ENCODE data around the gene SPACA7.
"Not testable (repeated sequence)": the region's sequence is repeated elsewhere in the genome, so short reads cannot be mapped to it uniquely, and the experiment has no call there.

SPACA7 gene

DNA sequence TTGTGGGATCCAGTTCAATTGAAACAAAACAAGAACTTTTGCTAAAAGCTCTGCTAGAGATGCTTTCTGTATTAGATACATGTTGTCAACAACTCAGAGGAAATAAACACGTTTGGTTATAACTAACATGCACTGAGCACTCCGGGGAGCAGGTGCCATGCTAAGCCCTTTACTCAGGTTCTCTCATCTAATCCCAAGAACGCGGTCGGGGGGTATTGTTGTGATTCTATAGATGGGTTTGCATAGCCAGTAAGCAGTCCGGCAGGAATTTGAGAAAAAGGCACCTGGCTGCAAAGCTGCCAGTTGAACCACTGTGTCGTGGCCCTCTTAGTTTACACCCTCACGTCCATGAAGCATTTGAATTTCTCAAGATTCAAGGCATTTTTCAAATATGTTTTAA is 24.3 kb upstream of the SPACA7 start:
- DNase-seq, result no peak

DNA sequence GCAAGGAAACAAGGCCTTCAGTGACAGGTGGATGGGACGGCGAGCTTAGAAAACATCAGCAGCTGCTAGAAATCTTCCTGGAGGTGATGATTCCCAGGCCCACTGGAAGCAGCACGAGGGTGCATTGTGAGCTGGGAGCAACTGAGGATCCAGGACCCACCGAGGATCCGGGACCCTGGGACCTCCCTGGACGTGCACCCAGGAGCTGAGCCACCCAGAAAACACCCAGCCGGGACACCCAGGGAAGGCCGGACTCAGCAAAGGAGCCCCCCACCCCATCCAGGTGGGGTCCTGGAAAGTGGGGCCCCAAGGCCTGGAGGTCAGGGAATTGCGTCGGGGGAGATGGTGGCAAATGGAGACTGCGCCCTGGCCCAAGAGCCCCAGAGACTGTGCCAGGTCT is 22.3 kb upstream of the SPACA7 start:
- DNase-seq, result no peak

DNA sequence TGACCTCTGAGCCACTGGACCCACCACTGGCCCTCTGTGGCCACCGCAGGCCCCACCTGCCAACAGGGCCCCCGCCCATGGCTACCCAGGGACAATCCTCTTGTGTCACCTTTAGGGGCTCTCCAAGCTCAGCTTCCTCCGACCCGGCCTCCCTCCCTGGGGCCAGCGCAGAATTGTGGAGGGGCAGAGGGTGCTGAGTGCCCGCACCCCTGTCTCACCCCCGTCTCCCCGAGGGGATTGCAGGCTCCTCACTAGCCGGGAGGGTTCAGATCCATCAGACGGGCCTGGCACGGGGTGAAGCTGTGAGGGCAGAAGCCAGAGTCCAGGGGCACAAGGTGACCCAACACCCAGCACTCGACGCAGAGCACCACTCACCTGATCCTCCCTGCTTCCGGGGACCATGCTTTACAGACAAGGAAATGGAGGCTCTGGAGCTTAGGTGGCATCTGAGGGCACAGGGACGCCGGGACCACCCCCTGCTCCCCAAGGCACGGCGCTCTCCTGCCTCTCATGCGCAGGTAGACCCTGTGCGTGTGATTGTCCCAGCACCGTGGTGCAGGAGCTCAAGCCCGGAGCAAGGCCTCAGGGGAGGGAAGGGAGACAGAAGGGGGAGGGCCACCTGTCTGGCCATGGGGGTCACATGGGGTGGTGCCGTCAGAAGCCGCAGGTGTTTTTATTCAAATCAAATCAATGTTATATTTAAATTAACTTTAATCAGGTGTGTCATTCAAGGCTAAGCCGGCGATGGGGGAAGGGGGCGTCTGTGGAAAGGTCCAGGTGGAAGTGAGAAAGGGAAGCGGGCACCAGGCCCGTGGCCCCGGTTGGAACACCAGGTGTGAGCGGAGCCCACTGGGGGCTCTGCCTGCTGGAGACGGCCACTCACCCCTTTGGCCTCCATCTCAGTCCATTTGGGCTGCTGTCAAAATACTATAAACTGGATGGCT is 21.6 kb upstream of the SPACA7 start:
- DNase-seq, result no peak

GRCh38 chr13:112355274-112355838 is 20.8 kb upstream of the SPACA7 start:
- no peak for DNase-seq

- DNase-seq, result no peak
Observed at GRCh38 chr13:112356190-112356589, 20.0 kb upstream of the SPACA7 start.

DNA sequence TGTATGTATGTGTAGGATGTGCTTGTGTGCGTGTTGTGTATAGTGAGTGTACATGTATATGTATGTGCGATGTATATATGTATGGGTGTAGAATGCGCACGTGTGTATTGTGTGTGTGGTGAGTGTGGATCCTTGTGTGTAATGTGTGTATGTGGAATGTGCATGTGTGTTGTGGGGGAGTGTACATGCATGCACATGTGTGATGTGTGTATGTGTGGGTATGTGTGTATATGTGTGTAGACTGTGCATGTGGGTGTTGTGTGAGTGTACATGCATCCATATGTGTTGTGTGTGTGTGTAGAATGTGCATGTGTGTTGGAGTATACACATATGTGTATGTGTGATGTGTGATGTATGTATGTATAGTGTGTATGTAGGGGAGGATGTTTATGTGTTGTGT is 18.0 kb upstream of the SPACA7 start:
- no peak for DNase-seq

GRCh38 chr13:112362021-112362420 is 14.1 kb upstream of the SPACA7 start:
- no peak for DNase-seq

GRCh38 chr13:112363867-112364528 is 12.2 kb upstream of the SPACA7 start:
- DNase-seq, result no peak

DNA sequence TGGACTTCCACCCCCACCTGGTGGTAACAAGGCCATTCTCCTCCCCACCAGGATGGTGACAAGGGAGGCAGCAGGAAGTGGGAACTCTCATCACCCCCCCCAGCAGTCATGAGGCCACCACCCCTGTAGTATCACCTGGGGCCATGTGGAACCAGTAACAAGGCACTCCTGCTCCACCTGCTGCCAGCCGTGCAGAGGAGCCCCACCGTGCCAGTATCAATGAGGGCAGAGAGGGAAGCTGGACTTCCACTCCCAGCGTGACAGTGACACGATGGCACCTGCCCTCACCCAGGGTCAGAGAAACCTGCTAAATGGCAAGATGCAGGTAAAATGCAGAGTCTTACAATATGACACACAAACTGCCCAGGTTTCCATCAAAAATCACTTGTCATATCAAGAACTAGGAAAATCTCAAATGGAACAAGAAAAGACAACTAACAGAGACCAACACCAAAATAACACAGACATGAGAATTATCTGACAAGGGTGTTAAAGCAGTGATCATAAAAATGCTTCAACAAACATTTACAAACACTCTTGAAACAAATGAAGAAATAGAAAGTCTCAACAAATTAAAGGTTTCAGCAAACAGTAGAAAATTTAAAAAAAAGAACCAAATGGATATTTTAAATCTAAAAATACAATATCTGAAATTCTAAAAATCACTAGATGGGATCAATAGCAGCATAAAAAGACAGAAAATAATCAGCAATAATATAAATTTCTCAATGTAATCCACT is 9.1 kb upstream of the SPACA7 start:
- DNase-seq, result no peak

DNA sequence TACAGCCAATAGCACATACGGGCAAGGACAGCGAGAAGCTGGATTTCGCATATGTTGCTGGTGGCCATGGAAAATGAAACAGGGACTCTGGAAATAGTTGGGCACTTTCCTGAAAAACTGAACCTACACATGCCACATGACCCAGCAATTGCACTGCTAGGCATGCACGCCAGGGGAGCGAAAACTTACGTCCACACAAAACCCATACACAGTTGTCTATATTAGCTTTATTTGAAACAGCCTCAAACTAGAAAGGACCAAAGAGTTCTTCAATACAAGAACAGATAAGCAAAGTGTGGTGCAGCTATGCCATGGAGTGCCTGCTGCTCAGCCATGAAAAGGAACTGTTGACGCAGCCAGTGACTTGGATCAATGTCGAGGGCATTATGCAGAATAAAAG is 7.3 kb upstream of the SPACA7 start:
- DNase-seq, result no peak

DNA sequence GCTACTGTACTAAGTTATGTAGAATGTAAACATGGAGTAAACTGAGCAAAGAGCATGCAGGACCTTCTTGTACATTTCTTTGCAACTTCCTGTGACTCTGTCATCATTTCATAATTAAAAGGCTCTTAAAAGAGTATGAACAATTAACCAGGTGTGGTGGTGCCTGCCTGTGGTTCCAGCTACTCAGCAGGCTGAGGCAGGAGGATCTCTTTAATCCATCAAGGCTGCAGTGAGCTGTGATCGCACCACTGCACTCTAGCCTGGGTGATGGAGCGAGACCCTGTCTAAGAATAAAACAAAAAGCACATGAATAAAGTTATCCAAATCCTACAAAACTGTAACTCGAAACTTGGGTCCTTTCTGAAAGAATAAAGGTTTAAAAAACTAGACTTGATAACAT is 5.8 kb upstream of the SPACA7 start:
- no peak for DNase-seq

DNA sequence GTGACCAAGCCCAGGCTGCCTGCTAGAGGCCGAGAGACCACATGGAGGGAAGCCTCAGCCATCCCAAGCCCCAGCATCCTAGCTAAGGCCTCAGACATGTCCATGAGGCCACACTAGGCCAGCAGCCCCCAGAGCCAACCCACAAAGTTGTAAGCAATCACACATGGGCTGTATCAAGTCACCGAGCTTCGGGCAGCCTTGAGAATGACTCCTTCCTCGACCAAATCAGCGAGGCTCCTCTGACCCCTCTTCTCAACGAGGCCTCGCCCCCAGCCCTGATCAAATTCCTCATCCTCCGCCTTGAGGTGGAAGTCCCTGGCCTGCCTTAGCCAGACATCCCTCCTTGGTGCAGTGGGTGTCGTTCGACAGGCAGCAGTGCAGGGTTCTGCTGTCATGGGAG is 1.9 kb upstream of the SPACA7 start:
- no peak for DNase-seq

- no peak for DNase-seq
Observed at GRCh38 chr13:112391746-112392145, 15.6 kb downstream of the SPACA7 start.

- DNase-seq, result no peak
Observed at GRCh38 chr13:112392719-112393118, 16.6 kb downstream of the SPACA7 start.

GRCh38 chr13:112395022-112395421 is 18.9 kb downstream of the SPACA7 start:
- not testable (repeated sequence) for DNase-seq

- DNase-seq, result not testable (repeated sequence)
Observed at GRCh38 chr13:112395941-112396340, 19.8 kb downstream of the SPACA7 start.

- no peak for DNase-seq
Observed at GRCh38 chr13:112397108-112397507, 21.0 kb downstream of the SPACA7 start.

- DNase-seq, result not testable (repeated sequence)
Observed at GRCh38 chr13:112398347-112398746, 22.2 kb downstream of the SPACA7 start.

DNA sequence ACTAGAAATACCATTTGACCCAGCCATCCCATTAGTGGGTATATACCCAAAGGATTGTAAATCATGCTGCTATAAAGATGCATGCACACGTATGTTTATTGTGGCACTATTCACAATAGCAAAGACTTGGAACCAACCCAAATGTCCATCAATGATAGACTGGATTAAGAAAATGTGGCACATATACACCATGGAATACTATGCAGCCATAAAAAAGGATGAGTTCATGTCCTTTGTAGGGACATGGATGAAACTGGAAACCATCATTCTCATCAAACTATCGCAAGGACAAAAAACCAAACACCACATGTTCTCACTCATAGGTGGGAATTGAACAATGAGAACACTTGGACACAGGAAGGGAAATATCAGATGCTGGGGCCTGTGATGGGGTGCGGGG is 33.7 kb downstream of the SPACA7 start:
- DNase-seq, result not testable (repeated sequence)

GRCh38 chr13:112416647-112417046 is 40.5 kb downstream of the SPACA7 start:
- no peak for DNase-seq

DNA sequence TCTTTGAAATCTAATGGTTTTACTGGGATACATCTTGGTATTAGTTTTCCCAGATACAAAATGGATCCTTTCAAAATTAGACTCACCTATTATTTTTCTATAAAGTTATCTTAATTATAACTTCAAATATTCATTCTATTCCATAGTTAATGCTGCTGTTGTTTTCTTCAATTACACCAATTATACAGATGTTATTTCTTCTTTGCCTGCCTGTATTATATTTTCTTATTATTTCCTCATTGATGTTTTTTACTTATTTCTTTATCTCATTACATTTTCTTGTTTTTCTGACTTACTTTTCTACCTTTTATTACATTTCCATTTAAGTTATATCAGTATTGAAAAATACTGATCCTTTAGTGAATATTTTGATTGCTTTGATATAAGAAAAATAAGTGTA is 40.9 kb downstream of the SPACA7 start:
- DNase-seq, result no peak

DNA sequence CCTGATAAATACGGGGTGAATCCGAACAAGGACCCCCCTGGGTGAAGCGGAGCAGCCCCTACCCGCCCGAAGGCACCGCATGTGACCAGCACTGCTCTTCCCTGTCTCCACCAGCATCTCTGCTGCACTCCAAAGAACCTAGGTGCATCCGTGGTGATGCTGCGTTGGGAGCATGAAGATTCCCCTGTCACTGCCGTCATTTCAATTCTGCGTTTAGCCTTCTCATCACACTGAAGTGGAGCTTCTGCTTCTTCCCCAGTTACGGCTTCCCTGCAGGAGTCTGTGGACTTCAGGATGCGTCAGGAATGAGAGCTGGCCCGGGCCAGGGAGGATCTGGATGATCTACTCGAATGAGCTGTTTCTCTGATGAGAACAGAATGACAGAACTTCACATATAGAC is 47.9 kb downstream of the SPACA7 start:
- DNase-seq, result no peak

DNA sequence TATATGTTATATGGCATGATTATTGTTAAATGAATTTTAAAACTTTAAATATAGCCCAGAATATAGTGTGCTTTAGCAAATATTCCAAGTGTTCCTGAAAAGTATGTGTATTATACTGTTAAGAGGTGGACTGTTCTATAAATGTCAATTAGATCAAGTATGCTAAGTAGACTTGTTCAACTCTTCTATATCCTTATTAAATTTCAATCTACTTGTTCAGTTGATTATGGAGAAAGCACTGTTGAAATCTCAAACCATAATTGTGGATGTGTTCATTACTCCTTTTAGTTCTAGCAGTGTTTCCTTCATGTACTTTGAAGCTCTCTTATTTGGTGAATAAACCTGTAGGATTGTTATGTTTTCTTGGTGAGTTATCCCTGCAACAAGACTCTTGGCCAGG is 52.5 kb downstream of the SPACA7 start:
- DNase-seq, result no peak
